ENCODE measurements around the gene GTF2F1.

- TF ChIP-seq, protein P1, sequence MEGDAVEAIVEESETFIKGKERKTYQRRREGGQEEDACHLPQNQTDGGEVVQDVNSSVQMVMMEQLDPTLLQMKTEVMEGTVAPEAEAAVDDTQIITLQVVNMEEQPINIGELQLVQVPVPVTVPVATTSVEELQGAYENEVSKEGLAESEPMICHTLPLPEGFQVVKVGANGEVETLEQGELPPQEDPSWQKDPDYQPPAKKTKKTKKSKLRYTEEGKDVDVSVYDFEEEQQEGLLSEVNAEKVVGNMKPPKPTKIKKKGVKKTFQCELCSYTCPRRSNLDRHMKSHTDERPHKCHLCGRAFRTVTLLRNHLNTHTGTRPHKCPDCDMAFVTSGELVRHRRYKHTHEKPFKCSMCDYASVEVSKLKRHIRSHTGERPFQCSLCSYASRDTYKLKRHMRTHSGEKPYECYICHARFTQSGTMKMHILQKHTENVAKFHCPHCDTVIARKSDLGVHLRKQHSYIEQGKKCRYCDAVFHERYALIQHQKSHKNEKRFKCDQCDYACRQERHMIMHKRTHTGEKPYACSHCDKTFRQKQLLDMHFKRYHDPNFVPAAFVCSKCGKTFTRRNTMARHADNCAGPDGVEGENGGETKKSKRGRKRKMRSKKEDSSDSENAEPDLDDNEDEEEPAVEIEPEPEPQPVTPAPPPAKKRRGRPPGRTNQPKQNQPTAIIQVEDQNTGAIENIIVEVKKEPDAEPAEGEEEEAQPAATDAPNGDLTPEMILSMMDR (IDR thresholded peaks at IDR 0.05), result no peak
- TF ChIP-seq EP300 (IDR thresholded peaks at IDR 0.05), result no peak
Measured at GRCh38 chr19:6379744-6380143, 13.2 kb downstream of the GTF2F1 start.
